HG03565 (cell line): ENCODE results near the gene RAB33B.
"Not testable (repeated sequence)": the region's sequence is repeated elsewhere in the genome, so short reads cannot be mapped to it uniquely, and the experiment has no call there.

Experiments used
- ATAC-seq: cut with Tn5 transposase; IDR thresholded peaks from one replicate; pipeline ENCODE4 v1.9.1; 2021; ENCODE audit warnings: mild to moderate bottlenecking, moderate library complexity; ENCODE audit not compliant: unreplicated experiment

RAB33B gene

DNA sequence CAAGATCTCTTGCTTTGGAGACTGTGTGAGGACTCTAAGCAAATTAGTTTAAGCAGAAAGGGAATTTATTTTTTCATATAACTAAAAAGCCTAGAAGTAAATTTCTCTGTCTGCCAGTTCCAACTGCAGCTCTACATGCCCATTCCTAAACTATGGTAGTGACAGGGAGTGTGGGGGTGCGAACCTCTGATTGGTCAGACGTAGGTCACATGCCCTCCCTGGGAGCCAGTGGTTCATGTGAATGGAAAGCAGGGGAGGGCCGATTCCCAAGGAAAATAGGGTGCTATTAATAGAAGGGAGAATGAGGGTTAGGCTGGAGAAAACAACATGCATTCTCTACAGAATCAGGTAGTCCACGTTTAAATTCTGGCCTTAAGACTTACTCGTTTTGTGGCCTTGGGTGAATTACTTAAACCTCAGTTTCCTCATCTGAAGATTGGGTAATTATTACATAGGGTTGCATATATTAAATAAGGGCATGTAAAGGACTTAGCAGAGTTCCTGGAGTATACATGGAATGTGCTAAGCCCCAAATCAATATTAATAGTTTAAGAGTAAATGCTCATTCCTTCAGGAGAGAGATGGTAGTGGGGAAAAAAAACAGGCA lies 7.2 kb downstream of the RAB33B start:
- no peak for ATAC-seq

DNA sequence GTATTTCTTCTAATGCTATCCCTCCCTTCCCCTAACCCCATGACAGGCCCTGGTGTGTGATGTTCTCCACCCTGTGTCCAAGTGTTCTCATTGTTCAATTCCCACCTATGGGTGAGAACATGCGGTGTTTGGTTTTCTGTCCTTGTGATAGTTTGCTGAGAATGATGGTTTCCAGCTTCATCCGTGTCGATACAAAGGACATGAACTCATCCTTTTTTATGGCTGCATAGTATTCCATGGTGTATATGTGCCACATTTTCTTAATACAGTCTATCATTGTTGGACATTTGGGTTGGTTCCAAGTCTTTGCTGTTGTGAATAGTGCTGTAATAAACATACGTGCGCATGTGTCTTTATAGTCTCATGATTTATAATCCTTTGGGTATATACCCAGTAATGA lies 10.6 kb downstream of the RAB33B start:
- ATAC-seq, result not testable (repeated sequence)

DNA sequence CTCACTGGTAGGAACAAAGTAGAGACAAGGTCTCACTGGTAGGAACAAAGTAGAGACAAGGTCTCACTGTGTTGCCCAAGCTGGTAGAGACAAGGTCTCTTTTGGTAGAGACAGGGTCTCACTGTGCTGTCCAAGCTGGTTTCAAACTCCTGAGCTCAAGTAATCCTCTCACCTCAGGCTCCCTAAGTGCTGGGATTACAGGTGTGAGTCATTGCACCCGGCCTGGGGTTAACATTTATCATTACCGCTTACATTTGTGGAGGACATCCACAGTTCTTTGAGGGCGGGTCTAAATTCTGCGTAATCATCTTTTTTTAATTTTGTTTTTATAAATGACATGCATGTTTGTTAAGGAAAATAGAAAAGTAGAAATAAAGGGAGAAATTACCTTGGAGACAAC lies 12.0 kb downstream of the RAB33B start:
- no peak for ATAC-seq

DNA sequence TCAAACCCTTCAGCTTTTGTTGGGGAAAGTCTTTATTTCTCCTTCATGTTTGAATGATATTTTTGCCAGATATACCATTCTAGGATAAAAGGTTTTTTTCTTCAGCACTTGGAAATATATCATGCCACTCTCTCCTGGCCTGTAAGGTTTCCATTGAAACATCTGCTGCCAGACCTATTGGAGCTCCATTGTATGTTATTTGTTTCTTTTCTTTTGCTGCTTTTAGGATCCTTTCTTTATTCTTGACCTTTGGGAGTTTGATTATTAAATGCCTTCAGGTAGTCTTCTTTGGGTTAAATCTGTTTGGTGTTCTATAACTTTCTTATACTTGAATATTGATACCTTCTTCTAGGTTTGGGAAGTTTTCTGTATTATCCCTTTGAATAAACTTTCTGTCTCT lies 14.8 kb downstream of the RAB33B start:
- ATAC-seq, result not testable (repeated sequence)

DNA sequence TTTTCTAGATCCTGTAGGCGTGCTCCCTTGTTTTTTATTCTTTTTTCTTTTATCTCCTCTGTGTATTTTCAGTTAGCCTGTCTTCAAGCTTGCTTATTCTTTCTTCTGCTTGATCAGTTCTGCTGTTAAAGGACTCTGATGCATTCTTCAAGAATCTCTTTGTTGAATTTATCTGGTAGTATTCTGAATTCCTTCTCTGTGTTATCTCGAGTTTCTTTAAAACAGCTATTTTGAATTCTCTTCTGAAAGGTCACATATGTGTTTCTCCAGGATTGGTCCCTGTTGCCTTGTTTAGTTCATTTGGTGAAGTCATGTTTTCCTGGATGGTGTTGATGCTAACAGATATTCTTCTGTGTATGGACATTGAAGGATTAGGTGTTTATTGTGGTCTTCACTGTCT lies 15.3 kb downstream of the RAB33B start:
- ATAC-seq, result no peak

DNA sequence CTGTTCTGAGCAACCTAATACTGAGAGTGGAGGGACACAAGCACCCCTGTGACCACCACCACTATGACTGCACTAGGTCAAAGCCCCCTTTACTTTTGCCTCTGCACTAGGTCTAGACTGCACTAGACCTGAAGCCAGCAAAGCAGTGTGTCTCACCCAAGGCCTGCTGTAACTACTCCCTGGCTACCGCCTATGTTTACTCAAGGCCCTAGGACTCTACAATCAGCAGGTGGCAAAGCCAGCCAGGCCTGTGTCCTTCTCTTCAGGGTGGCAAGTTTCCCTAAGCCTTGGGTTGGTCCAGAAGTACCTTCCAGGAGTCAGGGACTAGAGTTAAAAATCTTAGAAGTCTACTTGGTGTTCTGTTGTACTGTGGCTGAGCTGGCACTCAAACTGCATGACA lies 15.9 kb downstream of the RAB33B start:
- no peak for ATAC-seq

DNA sequence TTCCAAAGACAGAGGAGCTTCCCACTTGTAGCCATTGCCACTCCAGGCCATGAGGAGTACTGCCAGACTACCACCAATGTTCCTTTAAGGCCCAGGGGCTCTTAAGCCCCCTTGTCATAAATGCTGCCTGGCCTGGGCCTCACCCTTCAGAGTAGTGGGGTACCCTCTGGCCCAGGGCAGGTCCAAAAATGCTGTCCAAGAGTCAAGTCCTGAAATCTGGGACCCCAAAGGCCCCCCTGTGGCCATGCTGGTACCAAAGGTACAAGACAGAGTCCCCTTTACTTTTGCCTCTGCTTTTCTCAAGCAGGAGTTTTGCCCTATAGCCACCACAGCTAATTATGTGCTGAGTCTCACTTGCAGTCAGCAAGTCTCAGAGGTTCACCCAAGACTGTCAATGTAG lies 16.4 kb downstream of the RAB33B start:
- no peak for ATAC-seq

DNA sequence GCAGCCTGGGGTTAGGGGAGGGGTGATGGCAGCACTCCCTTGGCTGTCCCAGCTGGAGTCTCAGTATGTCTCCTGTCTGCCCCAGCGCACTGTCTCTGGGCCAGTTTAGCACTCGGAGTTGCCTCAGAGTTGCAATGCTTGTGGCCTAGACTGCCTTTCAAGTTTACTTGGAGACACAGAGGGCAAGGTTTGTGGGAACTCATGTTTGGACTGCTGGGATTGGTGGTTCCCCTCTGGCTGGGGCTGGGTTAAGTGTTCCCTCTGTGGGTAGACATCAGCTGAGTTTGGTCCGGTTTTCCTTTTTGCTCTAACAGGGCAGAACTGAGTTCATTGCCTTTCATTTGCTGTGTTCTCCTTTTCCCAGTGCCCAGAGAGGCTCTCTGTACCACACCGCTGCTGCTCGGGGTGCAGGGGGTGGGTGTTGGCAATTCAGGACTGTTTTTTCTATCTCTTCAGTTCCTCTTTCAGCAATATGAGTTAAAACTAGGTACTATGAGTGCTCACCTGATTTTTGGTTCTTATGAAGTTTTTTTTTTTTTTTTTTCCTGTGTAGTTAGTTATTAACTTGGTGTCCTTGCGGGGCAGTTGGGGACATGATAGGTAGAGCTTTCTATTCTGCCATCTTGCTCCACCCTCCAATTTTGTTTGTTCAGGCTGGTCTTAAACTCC lies 17.2 kb downstream of the RAB33B start:
- ATAC-seq, result no peak

DNA sequence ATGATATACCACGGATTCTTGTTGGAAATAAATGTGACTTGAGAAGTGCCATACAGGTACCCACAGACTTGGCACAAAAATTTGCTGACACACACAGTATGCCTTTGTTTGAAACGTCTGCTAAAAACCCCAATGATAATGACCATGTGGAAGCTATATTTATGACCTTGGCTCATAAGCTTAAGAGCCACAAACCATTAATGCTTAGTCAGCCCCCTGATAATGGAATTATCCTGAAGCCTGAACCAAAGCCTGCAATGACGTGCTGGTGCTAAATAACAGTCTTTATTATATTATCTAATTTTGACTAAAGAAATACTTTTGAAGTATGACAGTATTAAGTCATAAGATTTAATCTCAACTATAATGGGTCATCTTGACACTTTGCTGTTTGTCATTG lies 18.9 kb downstream of the RAB33B start:
- ATAC-seq, result no peak

DNA sequence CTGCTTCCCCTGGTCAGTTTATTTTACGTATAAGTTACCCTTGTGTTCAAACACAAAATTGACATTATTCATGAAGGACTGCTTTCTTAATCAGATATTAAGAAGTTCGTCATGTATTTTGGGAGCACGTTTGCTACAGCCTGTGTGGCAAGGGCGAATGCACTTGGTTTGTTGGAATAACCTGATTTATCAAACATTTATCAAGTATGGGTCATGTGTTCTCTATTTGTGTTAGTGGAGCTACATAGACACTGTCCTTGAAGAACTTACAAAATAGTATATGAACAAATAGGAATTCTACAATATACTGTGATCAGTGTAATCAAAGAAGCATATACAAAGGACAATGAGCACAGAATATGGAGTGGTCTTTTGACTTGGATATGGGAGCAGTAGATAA lies 22.4 kb downstream of the RAB33B start:
- no peak for ATAC-seq

DNA sequence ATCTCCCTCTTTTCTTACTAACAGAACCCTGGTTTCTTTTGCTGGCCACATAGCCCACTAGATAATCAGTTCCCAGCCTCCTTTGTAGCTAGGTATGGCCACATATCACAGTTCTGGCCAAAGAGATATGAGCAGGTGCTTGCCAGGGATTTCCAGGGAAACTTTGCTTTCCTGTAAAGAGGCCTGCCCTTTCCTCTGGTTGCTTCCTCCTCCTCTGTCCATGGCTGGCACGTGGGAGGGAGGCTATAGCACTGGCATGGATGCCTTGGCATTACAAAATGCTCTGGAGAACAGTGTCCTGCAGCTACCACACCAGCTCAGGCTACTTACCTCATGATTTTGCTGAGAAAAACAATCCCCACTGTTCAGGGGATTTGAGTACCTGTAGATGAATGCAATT lies 27.5 kb downstream of the RAB33B start:
- ATAC-seq, result no peak

DNA sequence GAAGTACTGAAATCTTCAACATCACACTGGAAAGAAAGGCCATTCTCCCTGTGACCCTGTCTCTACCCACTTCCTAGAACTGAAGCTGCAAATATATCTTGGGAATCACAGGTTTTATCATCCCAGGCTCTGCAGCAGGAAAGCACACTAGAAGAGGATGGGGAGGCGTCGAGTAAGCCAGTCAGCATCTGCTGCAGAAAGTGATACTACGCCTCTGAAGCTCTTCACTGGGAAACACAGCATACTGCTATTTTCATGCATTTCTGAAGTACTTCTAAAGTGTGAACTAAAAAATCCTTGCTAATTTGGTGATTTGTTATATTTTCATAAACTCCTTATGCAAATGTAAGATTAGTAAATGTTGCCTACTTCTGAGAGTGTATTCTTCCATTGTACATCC lies 29.1 kb downstream of the RAB33B start:
- ATAC-seq, result no peak

DNA sequence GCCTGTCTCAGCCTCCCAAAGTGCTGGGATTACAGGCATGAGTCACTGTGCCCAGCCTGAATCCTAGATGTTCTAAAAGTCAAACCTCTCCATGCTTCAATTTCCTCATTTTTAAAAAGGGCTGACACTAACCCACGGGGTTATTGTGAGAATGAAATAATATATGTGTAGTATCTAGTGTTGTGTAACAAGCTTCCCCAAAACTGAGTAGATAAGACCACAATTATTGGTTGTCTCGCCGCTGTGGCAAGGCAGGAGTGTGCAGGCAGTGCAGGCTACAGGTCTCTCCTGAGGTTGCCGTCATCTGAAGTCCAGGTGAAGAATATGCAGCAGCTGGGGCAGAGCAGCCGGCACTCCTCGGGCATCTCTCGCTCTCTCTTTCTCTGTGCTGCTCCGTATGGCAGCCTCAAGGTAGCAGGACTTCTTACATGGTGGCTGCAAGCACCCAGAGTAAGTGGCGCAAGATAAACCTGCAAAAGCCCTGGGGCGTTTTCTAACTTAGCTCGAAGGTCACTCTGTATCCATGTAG lies 30.9 kb downstream of the RAB33B start:
- ATAC-seq, result no peak

DNA sequence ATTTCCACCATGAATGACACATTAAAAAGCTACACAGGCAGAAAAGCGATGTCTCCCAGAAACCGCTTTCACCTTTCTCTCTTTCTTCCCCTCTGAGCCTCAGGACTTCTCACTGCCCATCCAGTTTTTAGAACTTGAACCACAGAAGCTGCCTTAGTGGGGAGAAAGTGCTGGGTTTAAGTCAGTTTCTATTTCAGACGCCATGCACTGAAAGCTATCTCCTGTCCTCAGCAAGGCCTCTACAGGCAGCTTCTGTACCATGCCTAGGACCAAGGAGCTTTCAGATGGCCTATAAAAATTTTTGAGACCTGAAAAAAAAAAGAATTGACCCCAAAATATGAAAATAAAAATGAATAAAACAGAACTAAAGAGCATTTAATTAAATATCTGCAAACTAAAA lies 34.5 kb downstream of the RAB33B start:
- ATAC-seq, result no peak

DNA sequence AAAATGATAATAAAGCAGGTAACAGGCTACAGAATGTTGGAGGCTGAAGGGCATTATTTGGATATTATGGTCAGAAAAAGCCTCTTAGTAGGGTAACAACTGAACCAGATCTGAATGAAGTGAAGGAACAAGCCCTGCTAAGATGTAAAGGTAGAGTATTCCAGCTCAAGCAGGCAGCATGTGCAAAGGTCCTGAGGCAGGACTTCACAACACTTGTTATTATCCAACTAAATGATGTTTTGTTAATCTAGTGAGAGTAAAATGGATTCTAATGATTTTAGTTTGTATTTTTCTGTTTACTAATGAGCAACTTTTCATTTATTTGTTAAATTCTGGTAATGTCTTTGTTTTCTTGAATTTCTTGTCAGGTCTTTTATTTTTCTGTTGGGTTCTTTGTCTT lies 35.7 kb downstream of the RAB33B start:
- ATAC-seq, result no peak

DNA sequence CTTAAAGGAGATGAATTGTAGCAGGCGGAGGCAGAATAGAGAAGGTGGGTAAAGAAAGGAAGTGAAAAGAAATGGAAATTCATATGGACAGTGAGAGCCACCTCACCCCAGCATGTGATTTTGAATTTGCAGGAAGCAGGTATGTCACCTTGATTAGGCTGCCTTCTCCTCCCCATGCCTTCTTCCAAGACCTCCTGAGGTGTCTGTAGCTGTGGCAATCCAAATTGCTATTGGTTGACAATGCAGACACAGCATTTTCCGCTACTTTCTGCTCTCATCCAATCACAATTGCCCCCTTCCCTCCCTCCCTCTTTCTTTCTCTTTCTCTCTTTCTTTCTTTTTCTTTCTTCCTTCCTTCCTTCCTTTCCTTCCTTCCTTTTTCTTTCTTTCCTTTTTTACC lies 38.5 kb downstream of the RAB33B start:
- no peak for ATAC-seq

DNA sequence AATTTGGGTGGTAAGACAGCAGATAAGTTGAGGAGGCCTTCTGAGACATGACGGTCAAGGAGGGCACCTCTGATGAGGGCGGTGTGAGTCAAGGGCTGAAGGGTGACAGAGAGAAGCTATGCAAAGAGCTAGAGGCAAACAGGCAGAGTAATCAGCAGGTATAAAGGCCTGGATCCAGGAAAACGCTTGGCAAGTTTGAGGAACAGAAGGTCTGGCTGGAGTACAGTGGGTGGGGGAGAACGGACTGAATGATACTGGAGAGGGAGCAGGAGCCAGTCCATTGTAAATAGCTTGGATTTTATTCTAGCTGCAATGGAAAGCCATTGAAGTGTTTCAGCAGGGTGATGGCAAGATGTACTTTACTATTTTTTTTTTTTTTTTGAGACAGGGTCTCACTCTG lies 39.3 kb downstream of the RAB33B start:
- ATAC-seq, result no peak

DNA sequence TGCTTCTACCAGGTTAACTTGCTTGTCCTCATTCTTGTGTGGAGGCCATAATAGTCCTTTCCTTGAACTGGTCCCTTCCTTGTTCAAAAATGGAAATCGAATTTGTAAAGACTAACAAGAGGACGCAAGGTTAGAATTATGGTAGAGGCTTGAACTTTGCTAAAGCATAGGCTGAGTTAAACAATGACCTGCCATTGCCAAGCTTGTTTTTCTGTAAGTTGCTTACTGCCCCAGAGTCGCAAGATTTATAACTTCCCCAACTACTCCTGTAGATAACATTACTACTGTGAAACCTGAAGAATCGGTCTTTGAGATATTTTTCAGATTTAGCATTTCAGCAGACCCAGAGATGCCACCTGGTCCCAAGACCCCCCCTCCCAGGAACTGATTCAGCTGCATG lies 45.3 kb downstream of the RAB33B start:
- no peak for ATAC-seq

DNA sequence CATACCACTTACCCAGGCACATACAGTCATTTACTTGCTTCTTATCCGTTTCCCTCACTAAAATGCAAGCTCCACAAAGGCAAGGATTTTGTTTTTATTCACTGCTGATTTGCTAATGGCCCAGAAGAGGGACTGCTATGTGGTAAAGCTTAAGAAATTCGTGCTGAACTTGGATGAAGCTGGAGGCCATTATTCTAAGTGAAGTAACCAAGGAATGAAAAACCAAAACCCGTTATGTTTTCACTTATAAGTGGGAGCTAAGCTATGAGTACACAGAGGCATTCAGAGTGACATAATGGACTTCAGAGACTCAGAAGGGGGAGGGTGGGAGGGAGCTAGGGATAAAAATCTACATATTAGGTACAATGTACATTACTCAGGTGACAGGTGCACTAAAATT lies 47.2 kb downstream of the RAB33B start:
- no peak for ATAC-seq

DNA sequence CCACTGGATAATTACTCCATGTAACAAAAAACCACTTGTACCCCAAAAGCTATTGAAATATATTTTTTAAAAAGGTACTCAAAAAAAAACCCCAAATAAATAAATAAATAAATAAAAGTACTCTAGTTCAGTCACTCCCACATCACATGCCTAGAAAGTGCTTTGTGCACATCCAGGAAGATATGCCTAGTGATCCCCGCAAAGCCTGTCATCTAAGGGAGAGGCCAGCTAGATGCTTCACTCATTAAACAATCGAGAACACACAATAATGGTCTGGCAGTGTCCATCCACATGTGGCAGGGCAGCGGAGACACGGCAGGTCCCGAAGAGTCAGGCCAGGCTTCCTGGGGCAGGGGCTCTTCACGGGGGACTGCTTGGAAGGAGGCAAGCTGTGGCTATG lies 47.6 kb downstream of the RAB33B start:
- no peak for ATAC-seq

DNA sequence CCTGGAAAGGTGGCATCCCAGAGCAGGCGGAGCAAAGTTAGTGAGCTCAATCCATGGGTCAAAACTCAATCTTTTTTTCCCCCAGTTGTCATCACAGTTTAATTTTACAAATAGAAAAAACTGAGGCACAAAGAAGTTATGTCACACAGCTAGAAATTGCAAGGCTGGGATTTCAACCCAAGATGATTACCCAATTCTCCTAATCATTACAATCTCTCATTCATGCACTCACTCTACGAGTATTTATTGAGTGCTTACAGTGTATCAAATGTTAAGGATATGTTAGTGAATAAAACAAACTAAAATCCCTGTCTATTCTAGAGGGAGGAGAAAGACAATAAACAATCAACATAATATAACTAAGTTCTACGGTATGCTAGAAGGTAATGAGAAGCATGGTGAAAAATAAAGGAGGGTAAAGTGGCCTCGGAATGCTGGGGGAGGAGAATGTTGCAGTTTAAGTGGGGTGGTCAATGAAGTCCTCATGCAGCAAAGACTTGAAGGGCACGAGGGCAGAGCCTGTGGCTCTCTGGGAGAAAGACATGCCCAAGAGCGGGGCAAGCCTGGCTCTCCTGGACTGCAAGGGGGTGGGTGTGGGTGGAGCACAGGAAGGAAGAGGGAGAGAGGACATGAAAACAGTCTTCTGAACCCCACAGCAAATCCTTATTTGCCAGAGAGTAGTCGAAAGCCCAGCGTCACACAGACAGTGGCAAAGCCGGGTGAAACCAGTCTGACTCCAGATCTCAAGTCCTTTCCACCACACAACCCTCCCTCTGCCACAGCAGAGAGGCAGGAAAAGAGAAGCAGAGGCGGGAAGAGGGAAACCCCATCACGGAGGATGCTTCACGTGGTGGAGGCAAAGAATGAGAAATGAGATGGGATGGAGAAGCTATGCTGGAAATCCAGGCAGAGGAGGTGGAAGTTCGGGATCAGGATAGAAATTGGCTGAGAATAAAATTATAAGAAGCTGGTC lies 48.3 kb downstream of the RAB33B start:
- no peak for ATAC-seq
